Measurements from ENCODE around the gene CDHR1.

- TF ChIP-seq POLR2AphosphoS5 (IDR thresholded peaks at IDR 0.05; ENCODE audit: low read depth, low read length) (no peak), TAF1 (IDR thresholded peaks at IDR 0.05; ENCODE audit: borderline replicate concordance, insufficient read depth, low read length) (no peak)
These were observed 15.2 kb upstream of the CDHR1 start for GRCh38 chr10:84179059-84179710.

Measured in PFSK-1 (cell line).